GM12872 (cell line): ENCODE data around the gene RGR.

ENCODE experiments used
- TF ChIP-seq, protein P1 (sequence below): IDR thresholded peaks from 3 replicates; pipeline ENCODE4 v1.5.1; 2011; ENCODE audit warnings: low read depth, mild to moderate bottlenecking, low read length, moderate library complexity; ENCODE audit not compliant: insufficient read depth

RGR gene

DNA sequence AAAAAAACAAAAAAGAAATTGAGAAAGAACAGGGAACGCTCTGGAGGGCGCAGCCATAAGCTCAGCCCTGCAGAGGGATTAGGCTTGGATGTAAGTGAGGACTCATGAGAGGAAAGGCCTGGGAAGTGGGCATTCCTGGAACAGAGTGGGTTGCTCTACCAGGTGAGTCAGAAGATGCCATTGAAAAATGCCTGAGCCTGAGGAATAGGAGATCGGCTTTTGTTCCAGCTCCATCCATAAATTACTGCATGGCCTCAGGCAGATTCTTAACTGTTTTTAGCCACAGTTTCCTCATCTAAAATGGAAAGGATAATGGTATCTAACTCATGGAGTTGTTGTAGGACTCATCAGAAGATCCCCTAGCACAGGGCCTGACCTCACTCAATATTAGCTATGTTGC lies 1.1 kb upstream of the RGR start:
- TF ChIP-seq, protein P1, sequence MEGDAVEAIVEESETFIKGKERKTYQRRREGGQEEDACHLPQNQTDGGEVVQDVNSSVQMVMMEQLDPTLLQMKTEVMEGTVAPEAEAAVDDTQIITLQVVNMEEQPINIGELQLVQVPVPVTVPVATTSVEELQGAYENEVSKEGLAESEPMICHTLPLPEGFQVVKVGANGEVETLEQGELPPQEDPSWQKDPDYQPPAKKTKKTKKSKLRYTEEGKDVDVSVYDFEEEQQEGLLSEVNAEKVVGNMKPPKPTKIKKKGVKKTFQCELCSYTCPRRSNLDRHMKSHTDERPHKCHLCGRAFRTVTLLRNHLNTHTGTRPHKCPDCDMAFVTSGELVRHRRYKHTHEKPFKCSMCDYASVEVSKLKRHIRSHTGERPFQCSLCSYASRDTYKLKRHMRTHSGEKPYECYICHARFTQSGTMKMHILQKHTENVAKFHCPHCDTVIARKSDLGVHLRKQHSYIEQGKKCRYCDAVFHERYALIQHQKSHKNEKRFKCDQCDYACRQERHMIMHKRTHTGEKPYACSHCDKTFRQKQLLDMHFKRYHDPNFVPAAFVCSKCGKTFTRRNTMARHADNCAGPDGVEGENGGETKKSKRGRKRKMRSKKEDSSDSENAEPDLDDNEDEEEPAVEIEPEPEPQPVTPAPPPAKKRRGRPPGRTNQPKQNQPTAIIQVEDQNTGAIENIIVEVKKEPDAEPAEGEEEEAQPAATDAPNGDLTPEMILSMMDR: no peak

DNA sequence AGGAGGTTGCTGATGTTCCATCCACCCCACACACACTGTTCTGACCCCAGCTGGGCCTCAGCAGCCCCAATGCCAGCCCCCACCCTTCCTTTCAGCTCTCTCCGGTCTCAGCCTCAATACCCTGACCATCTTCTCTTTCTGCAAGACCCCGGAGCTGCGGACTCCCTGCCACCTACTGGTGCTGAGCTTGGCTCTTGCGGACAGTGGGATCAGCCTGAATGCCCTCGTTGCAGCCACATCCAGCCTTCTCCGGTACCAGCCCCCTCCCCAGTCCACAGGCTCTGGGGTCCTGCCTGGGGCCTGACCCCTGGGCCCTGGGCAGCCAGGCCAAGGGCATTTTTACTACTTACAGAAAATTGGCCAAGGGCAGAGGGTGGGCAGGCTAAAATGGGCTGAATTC lies 2.6 kb downstream of the RGR start:
- TF ChIP-seq, protein P1: no peak

DNA sequence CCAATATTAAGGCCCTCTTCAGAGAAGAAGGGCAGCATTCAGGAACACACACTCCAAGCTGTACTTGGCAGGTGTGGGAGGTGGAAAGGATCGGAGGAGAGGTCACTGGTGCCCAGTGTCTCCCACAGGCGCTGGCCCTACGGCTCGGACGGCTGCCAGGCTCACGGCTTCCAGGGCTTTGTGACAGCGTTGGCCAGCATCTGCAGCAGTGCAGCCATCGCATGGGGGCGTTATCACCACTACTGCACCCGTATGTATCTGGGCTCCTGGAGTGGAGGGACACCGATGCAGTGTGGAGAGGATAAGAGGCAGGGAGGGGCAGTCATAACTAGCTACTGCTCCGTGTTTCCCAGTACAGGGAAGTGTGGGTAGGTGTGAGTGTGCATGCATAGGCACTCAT lies 3.9 kb downstream of the RGR start:
- TF ChIP-seq, protein P1: no peak

DNA sequence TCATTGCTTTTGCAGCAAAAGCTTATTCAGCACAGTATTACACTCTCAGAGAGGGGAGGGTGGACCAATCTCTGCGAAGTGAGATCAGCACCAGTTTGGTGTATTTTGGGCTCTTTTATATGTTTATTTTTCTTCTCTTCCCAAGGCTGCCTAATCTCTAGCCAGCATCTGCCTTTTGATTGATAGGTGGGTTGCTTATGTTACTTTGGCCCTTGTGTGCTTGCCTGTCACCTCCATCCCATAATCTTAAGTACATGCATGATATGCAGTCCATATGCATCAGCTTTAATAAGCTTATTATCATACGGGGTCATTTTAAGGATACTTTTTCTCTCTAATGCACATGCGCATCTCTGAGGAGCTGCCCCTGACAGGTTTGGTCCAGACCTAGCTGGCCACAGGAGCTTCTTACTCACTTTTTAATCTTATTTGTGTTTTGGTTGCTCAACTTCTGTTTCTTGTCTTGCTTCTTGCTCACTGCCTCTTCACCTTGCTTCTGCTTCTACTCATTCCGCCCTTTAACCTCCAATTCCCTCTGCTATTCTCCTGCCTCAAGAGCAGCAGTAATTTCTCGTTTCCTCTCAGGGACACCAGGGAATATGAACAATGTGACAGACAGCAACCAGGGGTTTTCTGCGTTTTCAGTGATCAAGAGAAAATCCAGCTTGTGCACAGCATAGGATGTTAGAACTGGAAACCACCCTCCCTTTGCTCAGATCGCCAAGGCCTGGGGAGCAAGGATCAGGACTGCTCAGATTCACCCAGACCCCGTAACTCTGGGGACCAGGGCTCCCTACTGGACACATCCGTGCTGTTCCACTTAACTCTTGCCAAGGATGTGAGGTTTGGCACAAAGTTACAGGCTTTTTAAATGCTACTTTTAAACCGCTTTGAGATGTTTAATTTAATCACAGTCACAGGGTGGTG lies 10.0 kb downstream of the RGR start:
- TF ChIP-seq, protein P1: no peak

DNA sequence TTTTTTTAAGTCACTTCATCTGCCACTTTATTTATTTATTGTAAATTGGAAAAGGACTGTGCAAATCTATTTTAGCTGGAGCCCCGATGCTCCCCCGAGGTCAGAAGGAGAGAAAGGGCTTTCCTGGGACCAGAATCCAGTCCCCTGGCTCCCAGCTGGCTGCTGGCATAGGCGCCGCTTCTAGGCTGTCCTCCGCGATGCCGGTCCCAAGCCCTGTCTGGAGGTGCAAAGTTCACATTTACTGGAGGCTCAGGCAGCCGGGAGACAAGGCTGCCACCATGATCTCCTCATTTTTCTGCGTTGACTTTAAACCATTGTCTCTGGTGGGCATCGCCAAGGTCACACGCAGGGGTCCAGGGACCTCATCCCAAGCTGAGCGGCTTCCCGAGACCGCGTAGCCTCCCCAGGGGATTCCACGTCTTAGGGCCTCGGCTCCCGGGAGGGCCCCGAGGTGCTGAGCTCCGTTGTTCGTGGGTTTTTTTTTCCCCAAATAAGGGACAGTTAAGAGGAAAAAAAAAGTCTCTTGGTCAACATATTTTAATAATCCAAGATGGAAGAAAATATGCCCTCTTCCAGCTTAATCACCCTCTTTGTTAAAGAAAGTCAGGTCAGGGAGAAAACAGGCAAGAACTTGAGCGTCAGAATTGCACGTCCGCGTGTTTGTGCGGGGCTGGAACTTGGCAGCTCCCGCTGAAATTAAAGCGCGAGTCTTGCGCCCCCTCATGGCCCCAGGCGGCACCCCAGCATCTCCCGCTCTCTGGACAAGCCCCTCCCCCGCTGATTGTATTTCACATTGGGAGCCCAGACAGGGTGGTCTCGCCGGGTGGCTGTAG lies 11.9 kb downstream of the RGR start:
- TF ChIP-seq, protein P1: peak; percentile 70

DNA sequence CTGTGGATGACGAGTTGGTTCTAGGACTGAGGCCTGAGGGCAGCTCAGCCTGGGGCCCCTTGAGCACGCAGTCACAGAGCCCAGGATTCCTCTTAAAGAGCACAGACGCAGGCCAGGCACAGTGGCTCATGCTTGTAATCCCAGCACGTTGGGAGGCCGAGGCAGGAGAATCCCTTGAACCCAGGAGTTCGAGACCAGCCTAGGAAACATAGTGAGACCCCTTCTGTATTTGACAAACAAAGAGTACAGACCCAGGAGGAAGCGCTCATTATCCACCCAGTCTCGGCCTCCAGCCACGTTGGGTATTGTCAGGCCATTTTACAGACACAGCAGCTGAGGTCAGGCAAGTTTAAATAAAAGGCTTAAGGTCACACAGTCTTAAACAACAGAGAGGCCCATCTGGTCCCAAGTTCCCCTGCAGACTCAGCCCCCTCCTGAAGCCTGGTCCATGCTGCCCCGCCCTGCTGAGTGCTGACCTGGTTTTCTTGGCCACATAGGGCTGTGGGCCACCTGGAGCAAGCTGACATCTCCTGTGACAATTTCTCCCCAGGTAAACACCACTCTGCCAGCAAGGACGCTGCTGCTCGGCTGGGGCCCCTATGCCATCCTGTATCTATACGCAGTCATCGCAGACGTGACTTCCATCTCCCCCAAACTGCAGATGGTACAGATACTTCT lies 12.6 kb downstream of the RGR start:
- TF ChIP-seq, protein P1: no peak

DNA sequence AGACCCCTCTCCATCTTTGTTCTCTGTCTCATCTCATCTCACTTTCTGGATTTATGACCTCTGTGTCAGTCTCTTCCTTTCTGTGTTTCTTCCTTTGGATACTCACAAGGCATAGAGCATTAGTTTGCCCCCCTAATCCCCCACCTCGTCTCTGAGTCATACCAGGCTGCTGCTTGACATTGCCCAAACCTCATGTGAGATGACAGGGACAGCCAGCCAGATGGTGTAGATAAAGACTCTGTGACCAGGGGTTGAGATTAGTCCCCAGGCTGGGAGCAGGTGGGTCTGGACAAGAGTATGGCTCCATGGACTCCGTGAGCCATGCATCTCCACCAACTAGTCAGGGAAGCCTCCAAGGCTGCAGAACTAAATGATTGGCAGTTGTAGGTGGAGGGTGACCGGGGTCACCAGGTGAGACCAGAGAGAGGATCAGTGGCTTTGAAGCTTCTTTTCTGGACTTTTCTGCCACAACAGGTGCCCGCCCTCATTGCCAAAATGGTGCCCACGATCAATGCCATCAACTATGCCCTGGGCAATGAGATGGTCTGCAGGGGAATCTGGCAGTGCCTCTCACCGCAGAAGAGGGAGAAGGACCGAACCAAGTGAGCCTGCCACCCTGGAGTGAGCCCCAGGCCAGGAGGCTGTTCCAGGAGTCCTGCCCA lies 13.3 kb downstream of the RGR start:
- TF ChIP-seq, protein P1: no peak
